HEK293 (cell line): ENCODE measurements around the gene LMOD3.
A peak's percentile ranks its signal among the peaks of the same experiment; 100 is the strongest.

Experiments used
- AEBP2 ChIP-seq: fragments of 450-650 bp; formaldehyde crosslinking; IDR thresholded peaks from 2 replicates; pipeline ENCODE4 v1.5.1; 2016; ENCODE audit warnings: missing biosample characterization, missing genetic modification characterization, borderline replicate concordance
- MYNN ChIP-seq: fragments of 450-650 bp; formaldehyde crosslinking; IDR thresholded peaks from 2 replicates; pipeline ENCODE4 v1.5.1; 2016; ENCODE audit warnings: missing biosample characterization, missing genetic modification characterization, borderline replicate concordance
- OSR2 ChIP-seq: fragments of 450-650 bp; formaldehyde crosslinking; IDR thresholded peaks from 2 replicates; pipeline ENCODE4 v1.5.1; 2016; ENCODE audit warnings: missing biosample characterization, missing genetic modification characterization
- REST ChIP-seq: fragments of 450-650 bp; formaldehyde crosslinking; IDR thresholded peaks from 2 replicates; pipeline ENCODE4 v1.5.1; 2016; ENCODE audit warnings: missing biosample characterization, missing genetic modification characterization
- SCRT1 ChIP-seq: fragments of 450-650 bp; formaldehyde crosslinking; IDR thresholded peaks from 2 replicates; pipeline ENCODE4 v1.5.1; 2016; ENCODE audit warnings: missing biosample characterization, missing genetic modification characterization, borderline replicate concordance
- ZBTB20 ChIP-seq: fragments of 450-650 bp; formaldehyde crosslinking; IDR thresholded peaks from 2 replicates; pipeline ENCODE4 v1.5.1; 2016; ENCODE audit warnings: missing biosample characterization, missing genetic modification characterization
- ZBTB7A ChIP-seq: fragments of 450-650 bp; formaldehyde crosslinking; IDR thresholded peaks from 2 replicates; pipeline ENCODE4 v1.5.1; 2016; ENCODE audit warnings: low read depth, missing biosample characterization, missing genetic modification characterization
- ZEB2 ChIP-seq: fragments of 450-650 bp; formaldehyde crosslinking; IDR thresholded peaks from 2 replicates; pipeline ENCODE4 v1.5.1; 2016; ENCODE audit warnings: missing biosample characterization, missing genetic modification characterization
- ZFHX2 ChIP-seq: fragments of 450-650 bp; formaldehyde crosslinking; conservative IDR thresholded peaks from 2 replicates; pipeline ENCODE4 v1.5.1; 2016; ENCODE audit warnings: missing biosample characterization, missing genetic modification characterization
- ZNF114 ChIP-seq: fragments of 450-650 bp; formaldehyde crosslinking; IDR thresholded peaks from 2 replicates; pipeline ENCODE4 v1.5.0; 2017; ENCODE audit warnings: missing biosample characterization, missing genetic modification characterization
- ZNF16 ChIP-seq: fragments of 450-650 bp; formaldehyde crosslinking; IDR thresholded peaks from 2 replicates; pipeline ENCODE4 v1.5.1; 2016; ENCODE audit warnings: low read depth, missing biosample characterization, missing genetic modification characterization
- ZNF239 ChIP-seq: fragments of 450-650 bp; formaldehyde crosslinking; IDR thresholded peaks from 2 replicates; pipeline ENCODE4 v1.5.1; 2016; ENCODE audit warnings: missing biosample characterization, missing genetic modification characterization
- ZNF266 ChIP-seq: fragments of 450-650 bp; formaldehyde crosslinking; IDR thresholded peaks from 2 replicates; pipeline ENCODE4 v1.5.1; 2016; ENCODE audit warnings: missing biosample characterization, missing genetic modification characterization, low read depth
- ZNF324 ChIP-seq: fragments of 450-650 bp; formaldehyde crosslinking; IDR thresholded peaks from 2 replicates; pipeline ENCODE4 v1.5.1; 2016; ENCODE audit warnings: missing biosample characterization, missing genetic modification characterization
- ZNF350 ChIP-seq: fragments of 450-650 bp; formaldehyde crosslinking; IDR thresholded peaks from 2 replicates; pipeline ENCODE4 v1.5.0; 2017; ENCODE audit warnings: missing biosample characterization, mild to moderate bottlenecking, missing genetic modification characterization
- ZNF391 ChIP-seq: fragments of 450-650 bp; formaldehyde crosslinking; IDR thresholded peaks from 2 replicates; pipeline ENCODE4 v1.5.1; 2016; ENCODE audit warnings: low read depth, missing biosample characterization, missing genetic modification characterization, borderline replicate concordance
- ZNF394 ChIP-seq: fragments of 450-650 bp; formaldehyde crosslinking; IDR thresholded peaks from 2 replicates; pipeline ENCODE4 v1.5.1; 2016; ENCODE audit warnings: missing biosample characterization, missing genetic modification characterization, mild to moderate bottlenecking, moderate library complexity, borderline replicate concordance
- ZNF423 ChIP-seq: fragments of 450-650 bp; formaldehyde crosslinking; IDR thresholded peaks from 2 replicates; pipeline ENCODE4 v1.5.1; 2016; ENCODE audit warnings: missing biosample characterization, missing genetic modification characterization
- ZNF561 ChIP-seq: fragments of 450-650 bp; IDR thresholded peaks from 2 replicates; pipeline ENCODE4 v1.5.1; 2018; ENCODE audit warnings: missing biosample characterization, missing genetic modification characterization, borderline replicate concordance
- TF ChIP-seq, protein P1 (sequence below): fragments of 450-650 bp; formaldehyde crosslinking; IDR thresholded peaks from 2 replicates; pipeline ENCODE4 v1.5.1; 2016; ENCODE audit warnings: missing biosample characterization, missing genetic modification characterization, borderline replicate concordance
- TF ChIP-seq, protein P2 (sequence below): fragments of 450-650 bp; formaldehyde crosslinking; IDR thresholded peaks from 2 replicates; pipeline ENCODE4 v1.5.1; 2016; ENCODE audit warnings: missing biosample characterization, missing genetic modification characterization
- TF ChIP-seq, protein P3 (sequence below): fragments of 450-650 bp; formaldehyde crosslinking; IDR thresholded peaks from 2 replicates; pipeline ENCODE4 v1.5.1; 2016; ENCODE audit warnings: missing biosample characterization, missing genetic modification characterization
- TF ChIP-seq, protein P4 (sequence below): fragments of 450-650 bp; formaldehyde crosslinking; IDR thresholded peaks from 2 replicates; pipeline ENCODE4 v1.5.1; 2016; ENCODE audit warnings: missing biosample characterization, missing genetic modification characterization

The LMOD3 gene

GRCh38 chr3:69084326-69085167, 37.8 kb downstream of the LMOD3 start, which contains the start of gene ARL6IP5 (continued):
- TF ChIP-seq AEBP2 (tag by site-specific recombination) (no peak), ZNF423 (tag by site-specific recombination) (0 out of 2 replicates have a peak, but pooled peaks have one; percentile 5), ZEB2 (tag by site-specific recombination) (peak; percentile 50; the same call in 1 of the 2 replicates), ZNF324 (tag by site-specific recombination) (0 out of 2 replicates have a peak, but pooled peaks have one; percentile 58), REST (no peak), OSR2 (tag by site-specific recombination) (no peak), ZBTB7A (tag by site-specific recombination) (no peak), ZNF561 (tag by site-specific recombination) (peak; percentile 47; the same call in 1 of the 2 replicates), ZNF266 (tag by site-specific recombination) (no peak), ZBTB20 (tag by site-specific recombination) (no peak), ZNF239 (no peak), ZNF391 (tag by site-specific recombination) (no peak), ZNF350 (tag by site-specific recombination) (no peak), MYNN (no peak), SCRT1 (tag by site-specific recombination) (no peak), ZNF114 (tag by site-specific recombination) (no peak), ZFHX2 (no peak), ZNF394 (tag by site-specific recombination) (peak; percentile 66; the same call in 1 of the 2 replicates), ZNF16 (tag by site-specific recombination) (no peak)
- TF ChIP-seq, protein P1, sequence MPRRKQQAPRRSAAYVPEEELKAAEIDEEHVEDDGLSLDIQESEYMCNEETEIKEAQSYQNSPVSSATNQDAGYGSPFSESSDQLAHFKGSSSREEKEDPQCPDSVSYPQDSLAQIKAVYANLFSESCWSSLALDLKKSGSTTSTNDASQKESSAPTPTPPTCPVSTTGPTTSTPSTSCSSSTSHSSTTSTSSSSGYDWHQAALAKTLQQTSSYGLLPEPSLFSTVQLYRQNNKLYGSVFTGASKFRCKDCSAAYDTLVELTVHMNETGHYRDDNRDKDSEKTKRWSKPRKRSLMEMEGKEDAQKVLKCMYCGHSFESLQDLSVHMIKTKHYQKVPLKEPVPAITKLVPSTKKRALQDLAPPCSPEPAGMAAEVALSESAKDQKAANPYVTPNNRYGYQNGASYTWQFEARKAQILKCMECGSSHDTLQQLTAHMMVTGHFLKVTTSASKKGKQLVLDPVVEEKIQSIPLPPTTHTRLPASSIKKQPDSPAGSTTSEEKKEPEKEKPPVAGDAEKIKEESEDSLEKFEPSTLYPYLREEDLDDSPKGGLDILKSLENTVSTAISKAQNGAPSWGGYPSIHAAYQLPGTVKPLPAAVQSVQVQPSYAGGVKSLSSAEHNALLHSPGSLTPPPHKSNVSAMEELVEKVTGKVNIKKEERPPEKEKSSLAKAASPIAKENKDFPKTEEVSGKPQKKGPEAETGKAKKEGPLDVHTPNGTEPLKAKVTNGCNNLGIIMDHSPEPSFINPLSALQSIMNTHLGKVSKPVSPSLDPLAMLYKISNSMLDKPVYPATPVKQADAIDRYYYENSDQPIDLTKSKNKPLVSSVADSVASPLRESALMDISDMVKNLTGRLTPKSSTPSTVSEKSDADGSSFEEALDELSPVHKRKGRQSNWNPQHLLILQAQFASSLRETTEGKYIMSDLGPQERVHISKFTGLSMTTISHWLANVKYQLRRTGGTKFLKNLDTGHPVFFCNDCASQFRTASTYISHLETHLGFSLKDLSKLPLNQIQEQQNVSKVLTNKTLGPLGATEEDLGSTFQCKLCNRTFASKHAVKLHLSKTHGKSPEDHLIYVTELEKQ: no peak
- TF ChIP-seq, protein P2, sequence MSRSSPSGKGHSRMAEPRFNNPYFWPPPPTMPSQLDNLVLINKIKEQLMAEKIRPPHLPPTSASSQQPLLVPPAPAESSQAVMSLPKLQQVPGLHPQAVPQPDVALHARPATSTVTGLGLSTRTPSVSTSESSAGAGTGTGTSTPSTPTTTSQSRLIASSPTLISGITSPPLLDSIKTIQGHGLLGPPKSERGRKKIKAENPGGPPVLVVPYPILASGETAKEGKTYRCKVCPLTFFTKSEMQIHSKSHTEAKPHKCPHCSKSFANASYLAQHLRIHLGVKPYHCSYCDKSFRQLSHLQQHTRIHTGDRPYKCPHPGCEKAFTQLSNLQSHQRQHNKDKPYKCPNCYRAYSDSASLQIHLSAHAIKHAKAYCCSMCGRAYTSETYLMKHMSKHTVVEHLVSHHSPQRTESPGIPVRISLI (tag by site-specific recombination): no peak
- TF ChIP-seq, protein P3, sequence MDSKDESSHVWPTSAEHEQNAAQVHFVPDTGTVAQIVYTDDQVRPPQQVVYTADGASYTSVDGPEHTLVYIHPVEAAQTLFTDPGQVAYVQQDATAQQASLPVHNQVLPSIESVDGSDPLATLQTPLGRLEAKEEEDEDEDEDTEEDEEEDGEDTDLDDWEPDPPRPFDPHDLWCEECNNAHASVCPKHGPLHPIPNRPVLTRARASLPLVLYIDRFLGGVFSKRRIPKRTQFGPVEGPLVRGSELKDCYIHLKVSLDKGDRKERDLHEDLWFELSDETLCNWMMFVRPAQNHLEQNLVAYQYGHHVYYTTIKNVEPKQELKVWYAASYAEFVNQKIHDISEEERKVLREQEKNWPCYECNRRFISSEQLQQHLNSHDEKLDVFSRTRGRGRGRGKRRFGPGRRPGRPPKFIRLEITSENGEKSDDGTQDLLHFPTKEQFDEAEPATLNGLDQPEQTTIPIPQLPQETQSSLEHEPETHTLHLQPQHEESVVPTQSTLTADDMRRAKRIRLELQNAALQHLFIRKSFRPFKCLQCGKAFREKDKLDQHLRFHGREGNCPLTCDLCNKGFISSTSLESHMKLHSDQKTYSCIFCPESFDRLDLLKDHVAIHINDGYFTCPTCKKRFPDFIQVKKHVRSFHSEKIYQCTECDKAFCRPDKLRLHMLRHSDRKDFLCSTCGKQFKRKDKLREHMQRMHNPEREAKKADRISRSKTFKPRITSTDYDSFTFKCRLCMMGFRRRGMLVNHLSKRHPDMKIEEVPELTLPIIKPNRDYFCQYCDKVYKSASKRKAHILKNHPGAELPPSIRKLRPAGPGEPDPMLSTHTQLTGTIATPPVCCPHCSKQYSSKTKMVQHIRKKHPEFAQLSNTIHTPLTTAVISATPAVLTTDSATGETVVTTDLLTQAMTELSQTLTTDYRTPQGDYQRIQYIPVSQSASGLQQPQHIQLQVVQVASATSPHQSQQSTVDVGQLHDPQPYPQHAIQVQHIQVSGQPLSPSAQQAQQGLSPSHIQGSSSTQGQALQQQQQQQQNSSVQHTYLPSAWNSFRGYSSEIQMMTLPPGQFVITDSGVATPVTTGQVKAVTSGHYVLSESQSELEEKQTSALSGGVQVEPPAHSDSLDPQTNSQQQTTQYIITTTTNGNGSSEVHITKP: peak; percentile 63; the same call in 1 of the 2 replicates
- TF ChIP-seq, protein P4, sequence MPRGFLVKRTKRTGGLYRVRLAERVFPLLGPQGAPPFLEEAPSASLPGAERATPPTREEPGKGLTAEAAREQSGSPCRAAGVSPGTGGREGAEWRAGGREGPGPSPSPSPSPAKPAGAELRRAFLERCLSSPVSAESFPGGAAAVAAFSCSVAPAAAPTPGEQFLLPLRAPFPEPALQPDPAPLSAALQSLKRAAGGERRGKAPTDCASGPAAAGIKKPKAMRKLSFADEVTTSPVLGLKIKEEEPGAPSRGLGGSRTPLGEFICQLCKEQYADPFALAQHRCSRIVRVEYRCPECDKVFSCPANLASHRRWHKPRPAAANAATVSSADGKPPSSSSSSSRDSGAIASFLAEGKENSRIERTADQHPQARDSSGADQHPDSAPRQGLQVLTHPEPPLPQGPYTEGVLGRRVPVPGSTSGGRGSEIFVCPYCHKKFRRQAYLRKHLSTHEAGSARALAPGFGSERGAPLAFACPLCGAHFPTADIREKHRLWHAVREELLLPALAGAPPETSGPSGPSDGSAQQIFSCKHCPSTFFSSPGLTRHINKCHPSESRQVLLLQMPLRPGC (tag by site-specific recombination): no peak
